HUES6 (cell line): ENCODE data around the gene MSI2.
"Not testable (repeated sequence)": the region's sequence is repeated elsewhere in the genome, so short reads cannot be mapped to it uniquely, and the experiment has no call there.

Experiments
- H3K27ac ChIP-seq: 2 replicates; pipeline ENCODE4 v1.7.0; 2013; ENCODE audit warnings: low read depth, mild to moderate bottlenecking, low read length, inconsistent platforms
- H3K27me3 ChIP-seq: 2 replicates; pipeline ENCODE4 v1.6.1; 2013; ENCODE audit warnings: low read length; ENCODE audit not compliant: control insufficient read depth, insufficient read depth
- H3K36me3 ChIP-seq: 2 replicates; pipeline ENCODE4 v1.6.1; 2013; ENCODE audit warnings: low read length; ENCODE audit not compliant: control insufficient read depth, insufficient read depth
- H3K4me1 ChIP-seq: 2 replicates; pipeline ENCODE4 v1.6.1; 2013; ENCODE audit warnings: low read length; ENCODE audit not compliant: control insufficient read depth, insufficient read depth
- H3K4me3 ChIP-seq: 2 replicates; pipeline ENCODE4 v1.5.1; 2013; ENCODE audit warnings: low read depth, low read length
- H3K9ac ChIP-seq: one replicate; pipeline ENCODE4 v1.6.1; 2013; ENCODE audit warnings: mild to moderate bottlenecking, low read length
- H3K9me3 ChIP-seq: 2 replicates; pipeline ENCODE4 v1.6.1; 2013; ENCODE audit warnings: low read depth, low read length; ENCODE audit not compliant: control insufficient read depth, insufficient read depth

MSI2 gene

DNA sequence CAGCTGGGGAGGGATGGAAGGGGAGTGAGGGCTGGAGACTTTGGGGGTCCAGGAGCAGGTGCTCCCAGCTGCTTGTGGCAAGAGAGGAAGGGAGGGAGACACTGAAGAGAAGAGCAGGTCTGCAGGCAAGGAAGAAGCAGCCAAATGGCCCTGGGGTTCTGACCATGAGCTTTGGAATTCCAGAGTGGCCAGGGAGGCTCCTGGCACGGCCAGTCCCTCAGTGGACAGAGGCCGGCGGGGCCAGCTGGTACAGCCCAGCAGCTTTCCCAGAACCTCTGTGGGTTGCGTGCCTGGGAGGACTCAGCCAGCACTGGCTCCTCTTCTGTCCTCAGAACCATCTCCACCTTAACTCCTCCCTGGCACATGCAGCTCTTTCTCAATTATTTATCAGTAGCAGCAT is 233.0 kb downstream of the MSI2 start:
- Histone ChIP-seq H3K9ac (no peak overlapping the region), H3K9me3 (no peaks in the 10 kb centered on the region), H3K4me1 (peaks cover 8% of the 10 kb centered on the region), H3K27ac (no peak overlapping the region), H3K4me3 (no peak overlapping the region), H3K27me3 (no peaks in the 10 kb centered on the region), H3K36me3 (no peaks in the 10 kb centered on the region)

DNA sequence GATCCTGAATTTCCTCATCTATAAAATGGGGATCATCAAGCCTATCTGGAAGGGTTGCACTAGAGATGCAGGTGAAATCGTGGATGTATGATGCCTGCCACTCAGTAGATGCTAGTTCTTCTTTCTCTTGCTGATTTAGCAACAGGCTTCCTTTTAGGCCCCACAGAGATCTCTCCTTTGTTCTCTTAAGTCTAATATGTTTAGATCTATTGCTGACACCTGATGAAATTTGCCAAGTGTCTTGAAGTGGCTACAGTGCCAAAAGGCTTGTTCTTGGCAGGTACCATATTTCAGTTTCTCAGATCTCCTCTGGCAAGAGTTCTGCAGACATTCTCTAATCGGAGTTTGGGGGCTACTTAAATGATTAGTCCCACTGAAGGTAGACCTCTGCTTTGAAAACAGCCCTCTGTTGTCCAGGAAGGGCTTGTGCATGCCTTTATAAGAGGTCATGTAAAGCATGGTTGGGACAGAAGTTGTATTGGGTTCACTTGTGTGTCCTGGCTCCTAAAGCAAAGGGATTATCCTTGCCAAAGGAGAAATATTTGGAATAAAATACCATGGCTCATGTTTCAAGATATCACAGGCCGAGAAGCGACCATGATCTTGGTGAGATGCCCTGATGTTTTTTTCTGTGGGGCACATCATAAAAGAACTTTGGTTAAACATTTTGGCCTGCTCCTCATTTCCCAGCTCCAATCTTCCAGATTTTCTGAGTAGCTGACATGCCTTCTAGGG is 234.0 kb downstream of the MSI2 start:
- Histone ChIP-seq H3K4me3 (no peak overlapping the region), H3K9me3 (no peaks in the 10 kb centered on the region), H3K4me1 (peaks cover 8% of the 10 kb centered on the region), H3K9ac (no peak overlapping the region), H3K36me3 (no peaks in the 10 kb centered on the region), H3K27ac (no peak overlapping the region), H3K27me3 (no peaks in the 10 kb centered on the region)

- no peak overlapping the region for H3K27ac ChIP-seq
- no peak overlapping the region for H3K9ac ChIP-seq
- H3K9me3 ChIP-seq, result no peaks in the 10 kb centered on the region
- H3K4me1 ChIP-seq, result peaks cover 1% of the 10 kb centered on the region
- H3K36me3 ChIP-seq, result no peaks in the 10 kb centered on the region
- H3K4me3 ChIP-seq, result no peak overlapping the region
- no peaks in the 10 kb centered on the region for H3K27me3 ChIP-seq
These were observed 234.6 kb downstream of the MSI2 start for GRCh38 chr17:57490890-57491289.

GRCh38 chr17:57493171-57493570 is 236.8 kb downstream of the MSI2 start:
- no peak overlapping the region for H3K9ac ChIP-seq
- H3K36me3 ChIP-seq, result no peaks in the 10 kb centered on the region
- no peaks in the 10 kb centered on the region; the same call in 1 of the 2 replicates for H3K4me1 ChIP-seq
- H3K9me3 ChIP-seq, result no peaks in the 10 kb centered on the region
- no peak overlapping the region for H3K27ac ChIP-seq
- no peaks in the 10 kb centered on the region for H3K27me3 ChIP-seq
- H3K4me3 ChIP-seq, result no peak overlapping the region

DNA sequence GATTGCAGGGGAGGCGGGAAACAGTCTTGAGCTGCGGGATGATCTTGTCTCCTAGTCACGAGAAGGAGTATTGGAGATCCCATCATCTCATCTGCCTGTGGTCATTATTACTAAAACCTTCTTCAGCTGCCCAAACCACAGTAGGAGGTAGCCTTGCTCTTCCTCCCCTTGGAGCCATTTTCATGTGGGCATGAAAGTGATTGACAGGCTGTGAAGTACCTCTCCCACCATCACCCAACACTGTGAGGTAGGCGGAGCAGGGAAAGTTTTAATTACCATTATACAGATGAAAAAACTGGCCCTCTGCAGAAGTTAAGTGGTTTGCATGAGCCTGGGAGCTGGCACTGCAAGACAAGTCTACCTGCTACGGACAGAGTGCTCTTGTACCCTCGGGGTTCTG is 237.3 kb downstream of the MSI2 start:
- no peak overlapping the region for H3K27ac ChIP-seq
- no peaks in the 10 kb centered on the region for H3K9me3 ChIP-seq
- no peaks in the 10 kb centered on the region for H3K36me3 ChIP-seq
- no peaks in the 10 kb centered on the region; the same call in 1 of the 2 replicates for H3K4me1 ChIP-seq
- H3K27me3 ChIP-seq, result no peaks in the 10 kb centered on the region
- no peak overlapping the region for H3K4me3 ChIP-seq
- no peak overlapping the region for H3K9ac ChIP-seq

GRCh38 chr17:57494443-57494842 is 238.1 kb downstream of the MSI2 start:
- Histone ChIP-seq H3K4me1 (no peaks in the 10 kb centered on the region; the same call in 1 of the 2 replicates), H3K27ac (no peak overlapping the region), H3K4me3 (no peak overlapping the region), H3K9me3 (no peaks in the 10 kb centered on the region), H3K36me3 (no peaks in the 10 kb centered on the region), H3K9ac (no peak overlapping the region), H3K27me3 (no peaks in the 10 kb centered on the region)

DNA sequence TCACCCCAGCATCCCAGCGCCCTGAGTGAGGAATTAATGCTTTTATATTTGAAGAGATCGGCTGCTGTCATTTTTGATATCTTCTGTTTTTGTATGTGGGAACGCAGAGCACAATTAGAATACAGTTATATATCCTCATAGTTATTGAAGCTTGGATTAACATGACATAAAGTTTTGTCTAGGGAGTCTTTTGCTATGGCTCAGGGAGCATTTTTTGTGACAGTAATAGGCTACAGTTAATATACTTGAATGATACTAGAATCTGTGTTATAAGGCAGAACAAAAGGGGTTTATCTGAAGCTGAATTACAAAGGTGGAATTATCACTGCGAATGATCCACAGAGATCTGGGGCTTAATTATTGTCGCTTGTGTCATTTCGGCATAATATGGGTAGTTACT is 239.4 kb downstream of the MSI2 start:
- no peaks in the 10 kb centered on the region for H3K4me1 ChIP-seq

DNA sequence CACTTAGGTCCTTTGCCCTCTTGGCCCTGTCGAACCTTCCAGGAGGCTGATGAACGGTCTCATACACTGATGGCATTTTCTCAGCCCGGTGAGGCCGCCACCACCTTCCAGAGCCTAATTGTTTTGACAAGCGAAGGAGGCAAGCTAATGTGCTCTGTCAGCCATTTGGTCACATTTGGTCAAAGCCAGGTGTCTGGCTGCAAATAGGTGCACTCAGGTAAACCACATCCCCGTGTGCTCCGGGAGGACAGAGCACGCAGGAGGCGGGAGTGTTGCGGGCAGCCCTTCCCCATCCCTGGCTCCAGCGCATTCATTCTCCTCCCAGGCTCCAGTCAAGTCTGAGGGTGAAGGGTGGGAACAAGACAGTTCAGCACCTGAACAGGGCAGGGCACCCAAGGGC is 240.1 kb downstream of the MSI2 start:
- no peak overlapping the region for H3K9ac ChIP-seq

More for the DNA sequence above, 239.4 kb downstream of the MSI2 start:
- no peak overlapping the region for H3K4me3 ChIP-seq
- H3K27me3 ChIP-seq, result no peaks in the 10 kb centered on the region
- H3K36me3 ChIP-seq, result no peaks in the 10 kb centered on the region
- H3K9ac ChIP-seq, result no peak overlapping the region
- H3K27ac ChIP-seq, result no peak overlapping the region
- H3K9me3 ChIP-seq, result no peaks in the 10 kb centered on the region

DNA sequence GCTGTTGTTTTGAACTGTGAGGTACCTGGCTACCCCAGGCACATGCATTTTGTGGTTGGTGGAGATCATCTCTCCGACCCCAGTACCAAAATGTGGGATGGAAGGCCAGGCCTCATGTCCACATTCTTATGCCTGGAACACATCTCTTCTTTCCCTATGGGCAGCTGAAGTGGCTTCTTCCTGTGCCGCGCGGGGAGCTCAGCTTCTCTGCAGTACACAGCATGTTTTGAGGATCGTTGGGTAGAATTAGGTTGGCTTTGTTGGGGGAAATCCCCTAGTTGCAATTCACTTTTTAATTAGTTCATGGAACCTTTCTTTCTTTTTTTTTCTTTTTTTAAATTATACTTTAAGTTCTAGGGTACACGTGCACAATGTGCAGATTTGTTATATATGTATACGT is 242.1 kb downstream of the MSI2 start:
- no peak overlapping the region for H3K9ac ChIP-seq
- H3K4me1 ChIP-seq, result no peaks in the 10 kb centered on the region; the same call in 1 of the 2 replicates
- no peaks in the 10 kb centered on the region for H3K36me3 ChIP-seq
- H3K4me3 ChIP-seq, result no peak overlapping the region
- H3K9me3 ChIP-seq, result no peaks in the 10 kb centered on the region
- H3K27ac ChIP-seq, result no peak overlapping the region
- no peaks in the 10 kb centered on the region for H3K27me3 ChIP-seq

More for the DNA sequence above, 240.1 kb downstream of the MSI2 start:
- H3K36me3 ChIP-seq, result no peaks in the 10 kb centered on the region
- H3K4me1 ChIP-seq, result no peaks in the 10 kb centered on the region; the same call in 1 of the 2 replicates
- H3K27me3 ChIP-seq, result no peaks in the 10 kb centered on the region
- H3K27ac ChIP-seq, result no peak overlapping the region
- H3K4me3 ChIP-seq, result no peak overlapping the region
- H3K9me3 ChIP-seq, result no peaks in the 10 kb centered on the region

GRCh38 chr17:57499221-57499620 is 242.9 kb downstream of the MSI2 start:
- not testable (repeated sequence) for H3K4me3 ChIP-seq, H3K9me3 ChIP-seq, H3K9ac ChIP-seq, H3K36me3 ChIP-seq, H3K4me1 ChIP-seq, H3K27me3 ChIP-seq, H3K27ac ChIP-seq

- Histone ChIP-seq H3K4me1 (no peaks in the 10 kb centered on the region; the same call in 1 of the 2 replicates), H3K9me3 (no peaks in the 10 kb centered on the region), H3K4me3 (no peak overlapping the region), H3K9ac (no peak overlapping the region), H3K27me3 (no peaks in the 10 kb centered on the region), H3K27ac (no peak overlapping the region), H3K36me3 (no peaks in the 10 kb centered on the region)
These were observed 243.3 kb downstream of the MSI2 start for GRCh38 chr17:57499648-57500049.
